ENCODE results near the gene NCF2.

NCF2 gene

GRCh38 chr1:183609759-183610452, 19.6 kb upstream of the NCF2 start:
- FAIRE-seq (no peak), DNase-seq (ENCODE audit: insufficient read length) (no peak)

GRCh38 chr1:183609313-183609712, 19.1 kb upstream of the NCF2 start:
- peak; percentile 46 for FAIRE-seq
- DNase-seq (ENCODE audit: insufficient read length): no peak
- TF ChIP-seq TAF1 (IDR thresholded peaks at IDR 0.05; ENCODE audit: borderline replicate concordance, low read depth, low read length) (no peak), POLR2A (IDR thresholded peaks at IDR 0.05; ENCODE audit: low read depth, low read length) (no peak), POLR2AphosphoS5 (IDR thresholded peaks at IDR 0.05; ENCODE audit: low read depth, low read length) (no peak)

More at GRCh38 chr1:183609759-183610452, 19.6 kb upstream of the NCF2 start:
- TF ChIP-seq TAF1 (IDR thresholded peaks at IDR 0.05; ENCODE audit: borderline replicate concordance, low read depth, low read length) (no peak), POLR2AphosphoS5 (IDR thresholded peaks at IDR 0.05; ENCODE audit: low read depth, low read length) (no peak), POLR2A (IDR thresholded peaks at IDR 0.05; ENCODE audit: low read depth, low read length) (no peak)

GRCh38 chr1:183607322-183607980, 17.2 kb upstream of the NCF2 start:
- no peak for FAIRE-seq
- no peak for DNase-seq (ENCODE audit: insufficient read length)
- TF ChIP-seq POLR2A (IDR thresholded peaks at IDR 0.05; ENCODE audit: low read depth, low read length): no peak
- no peak for TF ChIP-seq TAF1 (IDR thresholded peaks at IDR 0.05; ENCODE audit: borderline replicate concordance, low read depth, low read length)
- no peak for TF ChIP-seq POLR2AphosphoS5 (IDR thresholded peaks at IDR 0.05; ENCODE audit: low read depth, low read length)

GRCh38 chr1:183605904-183606303, 15.6 kb upstream of the NCF2 start:
- TF ChIP-seq POLR2AphosphoS5 (IDR thresholded peaks at IDR 0.05; ENCODE audit: low read depth, low read length) (no peak), POLR2A (IDR thresholded peaks at IDR 0.05; ENCODE audit: low read depth, low read length) (no peak), TAF1 (IDR thresholded peaks at IDR 0.05; ENCODE audit: borderline replicate concordance, low read depth, low read length) (no peak)
- DNase-seq (ENCODE audit: insufficient read length) (no peak), FAIRE-seq (no peak)

- FAIRE-seq (no peak), DNase-seq (ENCODE audit: insufficient read length) (no peak)
- peak; percentile 50; the same call in 1 of the 2 replicates for TF ChIP-seq POLR2AphosphoS5 (IDR thresholded peaks at IDR 0.05; ENCODE audit: low read depth, low read length)
- TF ChIP-seq TAF1 (IDR thresholded peaks at IDR 0.05; ENCODE audit: borderline replicate concordance, low read depth, low read length): no peak
These were observed 14.6 kb upstream of the NCF2 start for GRCh38 chr1:183604815-183605214.

GRCh38 chr1:183604038-183604808, 14.0 kb upstream of the NCF2 start:
- DNase-seq (ENCODE audit: insufficient read length): no peak
- FAIRE-seq: peak; percentile 93
- TF ChIP-seq TAF1 (IDR thresholded peaks at IDR 0.05; ENCODE audit: borderline replicate concordance, low read depth, low read length) (no peak), POLR2AphosphoS5 (IDR thresholded peaks at IDR 0.05; ENCODE audit: low read depth, low read length) (peak; percentile 33; the same call in 1 of the 2 replicates), POLR2A (IDR thresholded peaks at IDR 0.05; ENCODE audit: low read depth, low read length) (peak; percentile 48; the same call in 1 of the 2 replicates)

GRCh38 chr1:183602510-183602909, 12.3 kb upstream of the NCF2 start:
- DNase-seq (ENCODE audit: insufficient read length) (no peak), FAIRE-seq (no peak)
- TF ChIP-seq POLR2A (IDR thresholded peaks at IDR 0.05; ENCODE audit: low read depth, low read length) (no peak), TAF1 (IDR thresholded peaks at IDR 0.05; ENCODE audit: borderline replicate concordance, low read depth, low read length) (no peak), POLR2AphosphoS5 (IDR thresholded peaks at IDR 0.05; ENCODE audit: low read depth, low read length) (no peak)

- DNase-seq (ENCODE audit: insufficient read length): no peak
- no peak for TF ChIP-seq POLR2A (IDR thresholded peaks at IDR 0.05; ENCODE audit: low read depth, low read length)
- TF ChIP-seq POLR2AphosphoS5 (IDR thresholded peaks at IDR 0.05; ENCODE audit: low read depth, low read length): no peak
- TF ChIP-seq TAF1 (IDR thresholded peaks at IDR 0.05; ENCODE audit: borderline replicate concordance, low read depth, low read length): no peak
- FAIRE-seq: no peak
These were observed 10.4 kb upstream of the NCF2 start for GRCh38 chr1:183600634-183601033.

GRCh38 chr1:183600136-183600535, 9.9 kb upstream of the NCF2 start:
- no peak for FAIRE-seq
- no peak for DNase-seq (ENCODE audit: insufficient read length)
- no peak for TF ChIP-seq POLR2A (IDR thresholded peaks at IDR 0.05; ENCODE audit: low read depth, low read length)
- no peak for TF ChIP-seq TAF1 (IDR thresholded peaks at IDR 0.05; ENCODE audit: borderline replicate concordance, low read depth, low read length)
- TF ChIP-seq POLR2AphosphoS5 (IDR thresholded peaks at IDR 0.05; ENCODE audit: low read depth, low read length): no peak

GRCh38 chr1:183598386-183598785, 8.1 kb upstream of the NCF2 start:
- FAIRE-seq: no peak
- TF ChIP-seq POLR2AphosphoS5 (IDR thresholded peaks at IDR 0.05; ENCODE audit: low read depth, low read length): no peak
- no peak for TF ChIP-seq POLR2A (IDR thresholded peaks at IDR 0.05; ENCODE audit: low read depth, low read length)
- TF ChIP-seq TAF1 (IDR thresholded peaks at IDR 0.05; ENCODE audit: borderline replicate concordance, low read depth, low read length): no peak
- no peak for DNase-seq (ENCODE audit: insufficient read length)

- FAIRE-seq: no peak
- no peak for DNase-seq (ENCODE audit: insufficient read length)
These were observed 7.5 kb upstream of the NCF2 start for GRCh38 chr1:183597656-183598347.

More at GRCh38 chr1:183597656-183598347, 7.5 kb upstream of the NCF2 start:
- TF ChIP-seq POLR2A (IDR thresholded peaks at IDR 0.05; ENCODE audit: low read depth, low read length): no peak
- TF ChIP-seq POLR2AphosphoS5 (IDR thresholded peaks at IDR 0.05; ENCODE audit: low read depth, low read length): no peak
- TF ChIP-seq TAF1 (IDR thresholded peaks at IDR 0.05; ENCODE audit: borderline replicate concordance, low read depth, low read length): no peak
